H1 (cell line): ENCODE measurements around the gene BPIFB3. TPM values are rescaled to one million over a fixed set of nuclear protein-coding genes. Genes with fewer than 3 reads are reported as not detected.

ENCODE experiments used
- ATF3 ChIP-seq: IDR thresholded peaks from 2 replicates; pipeline ENCODE4 v1.6.1; 2011; ENCODE audit warnings: low read depth, mild to moderate bottlenecking, low read length; ENCODE audit not compliant: insufficient read depth
- CEBPB ChIP-seq: IDR thresholded peaks from 2 replicates; pipeline ENCODE4 v1.6.1; 2012; ENCODE audit warnings: low read depth, low read length
- JUND ChIP-seq: IDR thresholded peaks from 2 replicates; pipeline ENCODE4 v1.6.1; 2011; ENCODE audit warnings: mild to moderate bottlenecking, improper control_type of control experiment, low read length
- RBBP5 ChIP-seq: IDR thresholded peaks from 2 replicates; pipeline ENCODE4 v1.7.1; 2012; ENCODE audit warnings: low read depth, mild to moderate bottlenecking, inconsistent platforms, low read length, moderate library complexity, borderline replicate concordance
- SIN3A ChIP-seq, 2 experiments: IDR thresholded peaks in 1 of 2; conservative IDR thresholded peaks in 1 of 2; 2 replicates each; pipeline ENCODE4 v1.6.1; 2011 to 2012; ENCODE audit warnings: low read length in 2 of 2, improper control_type of control experiment in 1 of 2, low read depth in 1 of 2, mild to moderate bottlenecking in 1 of 2
- SIX5 ChIP-seq: IDR thresholded peaks from 2 replicates; pipeline ENCODE4 v1.6.1; 2011; ENCODE audit warnings: mild to moderate bottlenecking, low read depth, low read length
- SP4 ChIP-seq: IDR thresholded peaks from 2 replicates; pipeline ENCODE4 v1.6.1; 2012; ENCODE audit warnings: low read length, inconsistent platforms
- TAF7 ChIP-seq: optimal IDR thresholded peaks from 2 replicates; pipeline ENCODE3; 2011; ENCODE audit warnings: low read depth, mild to moderate bottlenecking, inconsistent platforms, low read length, moderate library complexity, borderline replicate concordance
- polyA plus RNA-seq, 7 experiments: library from polyadenylated mRNA; depleted of rRNA in 3 of 7; stranded (reverse) in 5 of 7; unstranded in 2 of 7; fragments of >200 nt in 5 of 7; fragments of 200-250 nt in 2 of 7; gene quantifications; 1 replicate in 5 of 7; 2 replicates in 1 of 7; 4 replicates in 1 of 7; pipeline versions ENCODE4 v1.2.1 to v1.2.3, GENCODE V29; 2011 to 2013; ENCODE audit warnings: missing spikeins in 2 of 7, mixed read lengths in 2 of 7
- total RNA-seq: library from RNA; stranded (reverse); fragmentation: NEBNext Ultra II Directional; extraction: Animal tissue kit (Norgen Biotek cat#: 25700); gene quantifications from 2 replicates; pipeline ENCODE4 v1.2.1, GENCODE V29; 2021

BPIFB3 gene
- total and polyA plus RNA-seq, 2 of the 8 experiments (the other 6 are each of a cell fraction or from before 2014, with no cell fraction given), result not detected

- TF ChIP-seq ATF3 (no peak), JUND (no peak), CEBPB (no peak), SIN3A (conservative IDR thresholded peaks at IDR 0.05 in 1 of 2, IDR thresholded peaks at IDR 0.05 in 1 of 2; ENCODE audit: low read depth in 1 of 2, low read length in 2 of 2) (no peak), SIX5 (no peak), SP4 (no peak), RBBP5 (no peak), TAF7 (no peak)
Measured at GRCh38 chr20:33092361-33092760, 38.7 kb downstream of the BPIFB3 start (continued).
